ENCODE measurements around the gene MCOLN2. TPM values are rescaled to one million over a fixed set of nuclear protein-coding genes. Genes with fewer than 3 reads are reported as not detected.

Gene MCOLN2
- total and polyA plus RNA-seq, 2 of the 4 experiments (the other 2 are of a cell fraction): 0.43 to 0.54 TPM

DNA sequence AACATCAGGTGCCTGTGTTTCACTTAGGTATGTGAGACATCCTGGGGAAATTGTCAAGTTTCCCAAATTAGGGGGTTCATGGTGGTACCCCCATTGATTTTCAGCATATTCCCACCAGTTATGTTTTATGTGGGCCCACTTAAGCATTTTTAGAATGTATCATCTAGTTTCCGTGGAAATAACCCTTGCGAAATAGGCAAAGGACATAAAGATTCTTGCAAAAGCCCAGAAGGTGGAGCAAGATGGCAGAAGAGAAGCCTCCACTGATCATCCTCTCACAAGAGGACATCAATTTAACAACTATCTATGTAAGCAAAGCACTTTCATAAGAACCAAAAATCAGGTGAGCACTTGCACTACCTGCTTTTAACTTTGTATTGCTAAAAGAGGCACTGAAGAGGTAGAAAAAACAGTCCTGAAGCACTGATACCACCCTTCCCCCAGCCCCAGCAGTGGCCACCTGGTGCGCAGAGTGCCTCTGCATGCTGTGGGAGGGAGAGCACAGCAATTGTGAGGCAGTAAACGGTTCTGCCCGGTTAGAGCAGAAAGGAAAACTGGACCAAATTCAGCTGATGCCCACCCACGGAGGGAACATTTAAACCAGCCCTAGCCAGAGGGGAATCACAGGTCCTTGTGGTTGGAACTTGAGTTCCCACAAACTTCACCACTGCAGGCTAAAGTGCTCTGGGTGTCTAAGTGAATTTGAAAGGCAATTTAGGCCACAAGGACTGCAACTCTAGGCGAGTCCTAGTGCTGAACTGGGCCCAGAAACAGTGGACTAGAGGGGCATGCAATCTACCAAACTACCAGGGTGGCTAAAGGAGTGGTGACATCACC, 23.2 kb downstream of the MCOLN2 start:
- no peaks in the 10 kb centered on the region for H4K20me1 ChIP-seq (ENCODE audit: insufficient read depth, low read length)
- H3K27ac ChIP-seq (ENCODE audit: insufficient read depth, low read length): no peak overlapping the region
- no peak overlapping the region for H3K9ac ChIP-seq (ENCODE audit: low read depth, low read length)
- no peak overlapping the region for H3K4me2 ChIP-seq (ENCODE audit: low read depth, low read length)
- H4K8ac ChIP-seq (ENCODE audit: low read depth in 2 of 2, low read length in 2 of 2): no peak overlapping the region
- H3K18ac ChIP-seq (ENCODE audit: low read depth, low read length): no peak overlapping the region
- no peak overlapping the region for H3K14ac ChIP-seq (replicated peaks; ENCODE audit: low read depth, low read length)
- intact Hi-C loops (cut with micrococcal nuclease): no loop called here
- no peak overlapping the region for H4K91ac ChIP-seq (ENCODE audit: insufficient read depth, low read depth, low read length)
- no peak for DNase-seq
- no peak overlapping the region for H3K56ac ChIP-seq (ENCODE audit: extremely low read depth, insufficient read depth, low read length)
- no peak overlapping the region for H2BK15ac ChIP-seq (ENCODE audit: low read depth, low read length)
- H3K9me1 ChIP-seq (ENCODE audit: insufficient read depth, low read length): no peaks in the 10 kb centered on the region
- BruUV-seq (replicated peaks): no TSS peak
- in situ Hi-C loops (cut with MboI; ENCODE audit: low sequenced_read_pairs): no loop called here
- no peak overlapping the region for H2AK9ac ChIP-seq (replicated peaks; ENCODE audit: low read depth, low read length, poor library complexity)
- POLR2A ChIA-PET (ENCODE audit: unreplicated experiment): no interaction called here
- dilution Hi-C loops (cut with HindIII; ENCODE audit: low sequenced_read_pairs, unreplicated experiment): no loop called here
- no peak overlapping the region for H4K5ac ChIP-seq (ENCODE audit: low read depth, low read length)
- H3K4me1 ChIP-seq (ENCODE audit: control insufficient read depth, insufficient read depth, low read length): no peaks in the 10 kb centered on the region
- no peaks in the 10 kb centered on the region for H3K79me1 ChIP-seq (ENCODE audit: low read depth in 1 of 2, low read length in 2 of 2)
- CTCF ChIA-PET: no interaction called here
- H2BK20ac ChIP-seq (ENCODE audit: low read depth, low read length): no peak overlapping the region
- peaks cover under 1% of the 10 kb centered on the region; the same call in 1 of the 2 replicates for H3K27me3 ChIP-seq (ENCODE audit: control insufficient read depth, insufficient read depth, low read length)
- no peak for ATAC-seq (ENCODE audit: low read depth)
- H2BK120ac ChIP-seq (ENCODE audit: low read depth, low read length): no peak overlapping the region
- TF ChIP-seq RAD21 (IDR thresholded peaks at IDR 0.05; ENCODE audit: low read length) (no peak), RFX5 (IDR thresholded peaks at IDR 0.05; ENCODE audit: low read depth, low read length) (no peak), CEBPB (IDR thresholded peaks at IDR 0.05; ENCODE audit: low read depth, low read length) (peak; percentile 70)
- 64% methylated on average over 3 of the region's 7 CpGs; no CpG with 5 or more reads in 1 of the 2 experiments for WGBS, 2 experiments (ENCODE audit: extremely low coverage in 2 of 2, insufficient read length in 1 of 2)
- no peak overlapping the region for H3K23ac ChIP-seq (ENCODE audit: low read depth, low read length)
- H2AFZ ChIP-seq (replicated peaks; ENCODE audit: low read length, poor library complexity): no peak overlapping the region
- no peak overlapping the region for H3K4me3 ChIP-seq (ENCODE audit: insufficient read depth, low read depth, low read length)
- H3K4ac ChIP-seq (ENCODE audit: low read depth, low read length): no peak overlapping the region
- no peak overlapping the region for H2BK5ac ChIP-seq (ENCODE audit: low read depth, low read length, poor library complexity, severe bottlenecking)
- H3K9me3 ChIP-seq (ENCODE audit: control insufficient read depth, insufficient read depth, low read length): no peaks in the 10 kb centered on the region
- H2AK5ac ChIP-seq (ENCODE audit: low read depth, low read length): no peak overlapping the region
- H3K36me3 ChIP-seq (ENCODE audit: control insufficient read depth, insufficient read depth, low read length): no peaks in the 10 kb centered on the region

Data from IMR-90 (cell line).